SU-DHL-6 (cell line): ENCODE data around the gene CHEK2.

Source experiments
- CTCF ChIP-seq: fragments of 200-600 bp; sonication (generic); IDR thresholded peaks from one replicate; pipeline ENCODE4 v1.5.1; 2017; ENCODE audit warnings: antibody characterized with exemption, mild to moderate bottlenecking, low read length, moderate library complexity; ENCODE audit not compliant: insufficient read depth, poor library complexity, severe bottlenecking
- EZH2phosphoT487 ChIP-seq: fragments of 200-600 bp; sonication (generic), shearing (Covaris generic); conservative IDR thresholded peaks from 2 replicates; pipeline ENCODE4 v1.6.1; 2018; ENCODE audit warnings: mild to moderate bottlenecking, antibody characterized with exemption, low read length, moderate library complexity, mixed read lengths

- TF ChIP-seq CTCF (no peak), EZH2phosphoT487 (no peak)
Measured at GRCh38 chr22:28710107-28710506, 31.5 kb downstream of the CHEK2 start.
